ENCODE results near the gene PARL. TPM values are rescaled to one million over a fixed set of nuclear protein-coding genes. Genes with fewer than 3 reads are reported as not detected.

The PARL gene
- total RNA-seq, 1 donor from 2014 or later = 70.5 TPM

- Histone ChIP-seq H2AFZ (replicated peaks) (no peak overlapping the region), H3K36me3 (no peaks in the 10 kb centered on the region), H3K27me3 (peaks cover 16% of the 10 kb centered on the region), H3K27ac (no peak overlapping the region), H3K4me1 (peaks cover 15% of the 10 kb centered on the region), H3K9ac (no peak overlapping the region), H4K20me1 (ENCODE audit: low read depth) (peaks cover 14% of the 10 kb centered on the region), H3K4me2 (no peak overlapping the region), H3K4me3 (no peak overlapping the region), H3K79me2 (ENCODE audit: low read depth) (no peaks in the 10 kb centered on the region), H3F3A (ENCODE audit: low read depth) (peaks cover 28% of the 10 kb centered on the region), H3K9me3 (ENCODE audit: low read depth) (no peaks in the 10 kb centered on the region)
- H3K36me3 Mint-ChIP-seq = peaks cover 3% of the 10 kb centered on the region
- H3K4me1 Mint-ChIP-seq = peaks cover 16% of the 10 kb centered on the region
- peaks cover 2% of the 10 kb centered on the region for H3K9me3 Mint-ChIP-seq
- no peak for DNase-seq (ENCODE audit: low spot score)
- TF ChIP-seq EZH2 (IDR thresholded peaks at IDR 0.05) = no peak
- no peak for TF ChIP-seq EZH2phosphoT487 (IDR thresholded peaks at IDR 0.05)
- TF ChIP-seq CTCF (IDR thresholded peaks at IDR 0.05) = no peak
- H3K27me3 Mint-ChIP-seq (ENCODE audit: insufficient read depth, low read depth) = peaks cover 5% of the 10 kb centered on the region
- H3K4me3 Mint-ChIP-seq = no peak overlapping the region
- H3K27ac Mint-ChIP-seq = no peak overlapping the region
These were observed 64.8 kb downstream of the PARL start for GRCh38 chr3:183819831-183820230.

- Histone ChIP-seq H3K4me3 (no peak overlapping the region), H3F3A (ENCODE audit: low read depth) (peaks cover 20% of the 10 kb centered on the region), H3K27ac (no peak overlapping the region), H3K9me3 (ENCODE audit: low read depth) (no peaks in the 10 kb centered on the region), H3K36me3 (no peaks in the 10 kb centered on the region), H3K4me1 (peaks cover 8% of the 10 kb centered on the region), H3K4me2 (no peak overlapping the region), H2AFZ (replicated peaks) (no peak overlapping the region), H3K79me2 (ENCODE audit: low read depth) (no peaks in the 10 kb centered on the region), H4K20me1 (ENCODE audit: low read depth) (peaks cover 9% of the 10 kb centered on the region), H3K9ac (no peak overlapping the region), H3K27me3 (peaks cover 9% of the 10 kb centered on the region)
- H3K27ac Mint-ChIP-seq = no peak overlapping the region
- H3K4me3 Mint-ChIP-seq = no peak overlapping the region
- H3K36me3 Mint-ChIP-seq = peaks cover 6% of the 10 kb centered on the region
- no peak for DNase-seq (ENCODE audit: low spot score)
- H3K4me1 Mint-ChIP-seq = peaks cover 10% of the 10 kb centered on the region
- TF ChIP-seq CTCF (IDR thresholded peaks at IDR 0.05) = no peak
- no peak for TF ChIP-seq EZH2 (IDR thresholded peaks at IDR 0.05)
- no peak for TF ChIP-seq EZH2phosphoT487 (IDR thresholded peaks at IDR 0.05)
- peaks cover 5% of the 10 kb centered on the region for H3K27me3 Mint-ChIP-seq (ENCODE audit: insufficient read depth, low read depth)
- H3K9me3 Mint-ChIP-seq = peaks cover 2% of the 10 kb centered on the region
These were observed 65.7 kb downstream of the PARL start for GRCh38 chr3:183818706-183819624.

- H2AFZ ChIP-seq (replicated peaks) = no peak overlapping the region
- no peak overlapping the region for H3K27ac Mint-ChIP-seq
- H3K36me3 ChIP-seq = no peaks in the 10 kb centered on the region
- peaks cover 8% of the 10 kb centered on the region for H3K36me3 Mint-ChIP-seq
- peaks cover 10% of the 10 kb centered on the region for H3K4me1 Mint-ChIP-seq
- peaks cover 4% of the 10 kb centered on the region for H4K20me1 ChIP-seq (ENCODE audit: low read depth)
- no peaks in the 10 kb centered on the region for H3K9me3 ChIP-seq (ENCODE audit: low read depth)
- TF ChIP-seq EZH2phosphoT487 (IDR thresholded peaks at IDR 0.05) (no peak), EZH2 (IDR thresholded peaks at IDR 0.05) (no peak), CTCF (IDR thresholded peaks at IDR 0.05) (no peak)
- no peak overlapping the region for H3K27ac ChIP-seq
- H3K4me1 ChIP-seq = peaks cover 7% of the 10 kb centered on the region
- peaks cover 2% of the 10 kb centered on the region for H3K9me3 Mint-ChIP-seq
- H3K4me2 ChIP-seq = no peak overlapping the region
- DNase-seq (ENCODE audit: low spot score) = no peak
- peaks cover 18% of the 10 kb centered on the region for H3F3A ChIP-seq (ENCODE audit: low read depth)
- no peaks in the 10 kb centered on the region for H3K79me2 ChIP-seq (ENCODE audit: low read depth)
- peaks cover 5% of the 10 kb centered on the region for H3K27me3 Mint-ChIP-seq (ENCODE audit: insufficient read depth, low read depth)
- H3K9ac ChIP-seq = no peak overlapping the region
- H3K4me3 Mint-ChIP-seq = no peak overlapping the region
- H3K4me3 ChIP-seq = no peak overlapping the region
- peaks cover under 1% of the 10 kb centered on the region for H3K27me3 ChIP-seq
These were observed 66.5 kb downstream of the PARL start for GRCh38 chr3:183818041-183818620.

Data from neural progenitor cell (in vitro differentiated cells).